Endothelial cell of umbilical vein (primary cell): ENCODE results near the gene STIM1. TPM values are rescaled to one million over a fixed set of nuclear protein-coding genes. Genes with fewer than 3 reads are reported as not detected.

Experiments
- BruUV-seq: library from RNA; stranded (reverse); fragments of 400-500 nt; replicated peaks from 2 replicates; lab custom pipeline; 2021; lab: Mats Ljungman, UMichigan
- CTCF ChIA-PET: fragments of 300-600, 350-600 bp; sonication (Branson Sonifier 250); formaldehyde crosslinking; loops from one replicate; lab custom pipeline; 2021; ENCODE audit warnings: antibody characterized with exemption, inconsistent platforms; lab: Charles Lee
- POLR2A ChIA-PET: fragments of 300-600, 350-600 bp; sonication (Branson Sonifier 250); formaldehyde crosslinking; loops from one replicate; lab custom pipeline; 2021; ENCODE audit warnings: antibody characterized with exemption, inconsistent platforms; lab: Charles Lee
- DNase-seq: peaks from one replicate; pipeline ENCODE4 v3.0.0-alpha.2; 2011; ENCODE audit warnings: low read depth, low spot score
- FAIRE-seq: peaks from 2 replicates; lab custom pipeline; 2011; peaks lifted over from hg19 to GRCh38; lab: Jason Lieb, UNC
- H2AFZ ChIP-seq: 2 replicates; pipeline ENCODE4 v1.6.0; 2012; ENCODE audit warnings: low read depth, low read length, control low read depth, inconsistent platforms
- H3K27ac ChIP-seq: 2 replicates; pipeline ENCODE4 v1.5.1; 2011; ENCODE audit warnings: low read depth, mild to moderate bottlenecking, control low read depth, low read length, moderate library complexity; ENCODE audit not compliant: insufficient read depth
- H3K27me3 ChIP-seq, 2 experiments: 2 replicates each; pipeline versions ENCODE4 v1.6.0 to v1.6.1; 2011; ENCODE audit warnings: low read length in 2 of 2, mixed read lengths in 1 of 2; ENCODE audit not compliant: control insufficient read depth in 2 of 2, insufficient read depth in 2 of 2
- H3K36me3 ChIP-seq, 2 experiments: 2 replicates in 1 of 2; 3 replicates in 1 of 2; pipeline ENCODE4 v1.5.1; 2011; ENCODE audit warnings: low read length in 2 of 2, mild to moderate bottlenecking in 1 of 2, moderate library complexity in 1 of 2; ENCODE audit not compliant: control insufficient read depth in 2 of 2, insufficient read depth in 2 of 2; ENCODE audit errors: extremely low read depth in 1 of 2
- H3K4me1 ChIP-seq: 3 replicates; pipeline ENCODE4 v1.5.1; 2011; ENCODE audit warnings: mild to moderate bottlenecking, low read length; ENCODE audit not compliant: control insufficient read depth, insufficient read depth; ENCODE audit errors: extremely low read depth
- H3K4me2 ChIP-seq: 2 replicates; pipeline ENCODE4 v1.6.1; 2011; ENCODE audit warnings: low read length, control low read depth, mixed read lengths; ENCODE audit not compliant: insufficient read depth
- H3K4me3 ChIP-seq, 3 experiments: fragments of 200-600 bp in 1 of 3; sonication (generic), shearing (Covaris generic) in 1 of 3; replicated peaks in 1 of 3; 2 replicates each; pipeline ENCODE4 v1.5.1; 2011 to 2016; ENCODE audit warnings: control low read depth in 3 of 3, low read length in 3 of 3, mild to moderate bottlenecking in 2 of 3, inconsistent platforms in 1 of 3, low read depth in 1 of 3, moderate library complexity in 1 of 3; ENCODE audit not compliant: insufficient read depth in 1 of 3
- H3K79me2 ChIP-seq: 2 replicates; pipeline ENCODE4 v1.6.0; 2012; ENCODE audit warnings: low read length, inconsistent platforms; ENCODE audit not compliant: control insufficient read depth, insufficient read depth
- H3K9ac ChIP-seq: replicated peaks from 2 replicates; pipeline ENCODE3; 2011; ENCODE audit warnings: low read length, control low read depth; ENCODE audit not compliant: insufficient read depth; ENCODE audit errors: extremely low read depth
- H3K9me1 ChIP-seq: replicated peaks from 3 replicates; pipeline ENCODE4 v1.6.0; 2011; ENCODE audit warnings: mild to moderate bottlenecking, low read length; ENCODE audit not compliant: control insufficient read depth, insufficient read depth; ENCODE audit errors: extremely low read depth
- H3K9me3 ChIP-seq: replicated peaks from 2 replicates; pipeline ENCODE4 v1.5.1; 2012; ENCODE audit warnings: low read length, inconsistent platforms; ENCODE audit not compliant: control insufficient read depth, insufficient read depth
- H4K20me1 ChIP-seq: replicated peaks from 2 replicates; pipeline ENCODE3; 2011; ENCODE audit warnings: mild to moderate bottlenecking, low read length; ENCODE audit not compliant: control insufficient read depth, insufficient read depth; ENCODE audit errors: extremely low read depth
- CTCF ChIP-seq, 2 donors: IDR thresholded peaks; 1 replicate in 1 of 2; 2 replicates in 1 of 2; pipeline ENCODE4 v1.5.1; 2011; ENCODE audit warnings: low read length in 2 of 2, mild to moderate bottlenecking in 2 of 2, moderate library complexity in 2 of 2, control low read depth in 1 of 2, inconsistent platforms in 1 of 2, low read depth in 1 of 2; ENCODE audit not compliant: insufficient read depth in 1 of 2; ENCODE audit errors: extremely low read depth in 1 of 2
- EZH2 ChIP-seq: IDR thresholded peaks from 2 replicates; pipeline ENCODE4 v1.6.1; 2012; ENCODE audit warnings: borderline replicate concordance, low read depth, mild to moderate bottlenecking, moderate library complexity, low read length, inconsistent platforms; ENCODE audit not compliant: severe bottlenecking
- FOS ChIP-seq: IDR thresholded peaks from 2 replicates; pipeline ENCODE4 v1.6.1; 2011; ENCODE audit warnings: mild to moderate bottlenecking, low read length, moderate library complexity, borderline replicate concordance; ENCODE audit not compliant: insufficient read depth
- GATA2 ChIP-seq: IDR thresholded peaks from 2 replicates; pipeline ENCODE4 v1.7.0; 2011; ENCODE audit warnings: low read depth, mild to moderate bottlenecking, moderate library complexity, mixed read lengths, low read length; ENCODE audit not compliant: insufficient read length, insufficient read depth
- JUN ChIP-seq: IDR thresholded peaks from 2 replicates; pipeline ENCODE4 v1.6.1; 2011; ENCODE audit warnings: borderline replicate concordance, low read depth; ENCODE audit not compliant: insufficient read length, insufficient read depth
- MYC ChIP-seq: IDR thresholded peaks from one replicate; pipeline ENCODE4 v1.6.1; 2011; ENCODE audit warnings: mild to moderate bottlenecking, low read depth, low read length
- POLR2A ChIP-seq: IDR thresholded peaks from 2 replicates; pipeline ENCODE4 v1.6.1; 2012; ENCODE audit warnings: low read depth, mild to moderate bottlenecking, control low read depth, low read length
- POLR2AphosphoS5 ChIP-seq: IDR thresholded peaks from 2 replicates; pipeline ENCODE4 v1.6.1; 2012; ENCODE audit warnings: low read depth, mild to moderate bottlenecking, control low read depth, low read length, moderate library complexity; ENCODE audit not compliant: insufficient read depth
- dilution Hi-C: fragments of 300-500 bp; cut with MboI; formaldehyde crosslinking; loops from one replicate; pipeline ENCODE4 v1.15.0; 2019; ENCODE audit warnings: low sequenced_read_pairs; ENCODE audit not compliant: extremely low pct_ligation_motif_present
- intact Hi-C: fragments of 100-400 bp; cut with micrococcal nuclease; formaldehyde crosslinking; loops from one replicate; pipeline ENCODE4 v1.10.0; 2022
- polyA plus RNA-seq, 4 experiments: library from polyadenylated mRNA; depleted of rRNA in 3 of 4; stranded (reverse) in 3 of 4; unstranded in 1 of 4; fragments of >200 nt; gene quantifications; 2 replicates each; pipeline versions ENCODE4 v1.2.1 to v1.2.3, GENCODE V29; 2011 to 2012; ENCODE audit warnings: missing spikeins in 1 of 4
- total RNA-seq: library from RNA; stranded (reverse); gene quantifications from 2 replicates; pipeline ENCODE4 v1.2.3, GENCODE V29; 2021
- TF ChIP-seq, protein P1 (sequence below): IDR thresholded peaks from 2 replicates; pipeline ENCODE4 v1.6.1; 2011; ENCODE audit not compliant: insufficient read depth, insufficient read length

The STIM1 gene
- total and polyA plus RNA-seq, 2 donors (not counting 3 experiments of a cell fraction or from before 2014, with no cell fraction given): 32.7 to 33.4 TPM

DNA sequence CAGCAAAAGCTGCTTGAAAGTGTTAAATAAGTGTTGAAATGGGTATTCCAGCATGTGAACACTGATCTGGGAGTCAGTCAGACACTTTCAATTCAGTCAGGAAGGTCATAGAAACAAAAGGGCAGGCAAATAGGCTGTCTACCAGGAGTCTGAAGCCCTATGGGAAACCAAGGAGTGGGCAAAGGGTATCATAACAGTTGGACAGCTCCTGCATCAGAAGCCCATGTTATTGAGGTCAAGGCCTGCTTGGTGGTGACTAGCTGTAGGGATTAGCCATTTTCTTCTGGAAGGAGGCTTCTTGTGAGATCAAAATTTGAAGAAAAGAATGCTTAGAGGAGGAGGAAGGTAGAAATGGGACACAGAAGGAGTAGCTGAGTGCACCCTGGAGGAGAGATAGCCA lies 97.3 kb downstream of the STIM1 start:
- Histone ChIP-seq H3K27ac (no peak overlapping the region), H3K9me3 (no peaks in the 10 kb centered on the region), H3K4me2 (no peak overlapping the region), H4K20me1 (no peaks in the 10 kb centered on the region), H3K79me2 (no peaks in the 10 kb centered on the region), H3K9me1 (no peaks in the 10 kb centered on the region), H3K4me1 (no peaks in the 10 kb centered on the region), H3K4me3 (no peak overlapping the region), H2AFZ (no peak overlapping the region), H3K9ac (no peak overlapping the region), H3K27me3 (no peaks in the 10 kb centered on the region), H3K36me3 (no peaks in the 10 kb centered on the region)
- no peak for DNase-seq
- no peak for FAIRE-seq
- dilution Hi-C loops: no loop called here
- intact Hi-C loops: no loop called here
- TF ChIP-seq EZH2 (no peak), CTCF (IDR thresholded peaks at IDR 0.05; ENCODE audit: extremely low read depth in 1 of 2, insufficient read depth in 1 of 2, low read depth in 1 of 2, low read length in 2 of 2) (no peak), FOS (no peak), MYC (no peak), POLR2AphosphoS5 (no peak), POLR2A (no peak), GATA2 (no peak), JUN (no peak)
- TF ChIP-seq, protein P1, sequence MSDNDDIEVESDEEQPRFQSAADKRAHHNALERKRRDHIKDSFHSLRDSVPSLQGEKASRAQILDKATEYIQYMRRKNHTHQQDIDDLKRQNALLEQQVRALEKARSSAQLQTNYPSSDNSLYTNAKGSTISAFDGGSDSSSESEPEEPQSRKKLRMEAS: no peak
- POLR2A ChIA-PET: no interaction called here
- BruUV-seq: no TSS peak
- CTCF ChIA-PET: interaction anchor here (1.4 to 2.1 kb wide), 2 partner anchors 98 to 120 kb away, joined by 5 to 7 read pairs; partner anchors contain the start of gene STIM1
